SIG-M5 treated with dmso at 0.1 percent for 504 hours (cell line): Measurements from ENCODE around the gene IYD.
"Not testable (repeated sequence)": the region's sequence is repeated elsewhere in the genome, so short reads cannot be mapped to it uniquely, and the experiment has no call there.

Experiments
- DNase-seq: peaks from one replicate; lab custom pipeline; 2025; ENCODE audit not compliant: unreplicated experiment; lab: John Stamatoyannopoulos, UW

Gene IYD

DNA sequence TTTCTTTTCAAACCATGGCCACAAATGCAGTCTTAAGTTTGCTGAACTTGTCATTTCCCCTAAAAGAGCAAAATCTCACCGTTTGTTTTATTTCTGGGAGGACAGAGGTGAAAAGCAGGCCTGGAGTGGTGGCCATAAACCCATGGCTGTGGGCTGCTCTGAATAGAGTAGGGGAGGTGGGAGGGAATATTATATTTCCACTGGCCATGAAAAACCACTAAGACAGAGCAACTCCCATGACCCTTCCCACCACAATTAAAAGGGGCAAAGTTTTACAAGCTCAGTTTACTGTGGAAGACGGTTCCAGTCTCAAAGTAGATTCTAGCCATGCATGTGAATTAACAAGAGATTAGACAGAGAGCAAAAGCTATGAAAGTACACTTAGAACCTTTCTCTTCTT is 59.0 kb downstream of the IYD start:
- DNase-seq, result no peak

DNA sequence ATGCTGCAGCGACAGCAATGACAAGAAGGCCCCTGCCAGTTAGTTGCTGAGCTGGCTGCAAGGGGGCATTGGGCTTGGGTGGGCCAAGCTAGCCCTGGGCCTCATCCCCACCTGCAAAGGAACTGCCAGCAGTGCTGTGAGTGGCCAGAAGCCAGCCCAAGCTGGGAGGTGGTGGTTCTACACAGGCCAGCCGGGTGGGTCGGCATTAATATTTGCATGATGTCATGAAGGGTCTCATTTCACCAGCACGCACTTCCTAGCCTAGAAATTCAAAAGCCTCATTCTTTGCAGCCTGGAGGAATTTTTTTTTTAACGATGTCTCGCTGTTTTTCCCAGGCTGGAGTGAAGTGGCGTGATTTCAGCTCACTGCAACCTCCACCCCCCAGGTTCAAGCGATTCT is 62.0 kb downstream of the IYD start:
- no peak for DNase-seq

GRCh38 chr6:150435360-150435759 is 66.5 kb downstream of the IYD start:
- no peak for DNase-seq

DNA sequence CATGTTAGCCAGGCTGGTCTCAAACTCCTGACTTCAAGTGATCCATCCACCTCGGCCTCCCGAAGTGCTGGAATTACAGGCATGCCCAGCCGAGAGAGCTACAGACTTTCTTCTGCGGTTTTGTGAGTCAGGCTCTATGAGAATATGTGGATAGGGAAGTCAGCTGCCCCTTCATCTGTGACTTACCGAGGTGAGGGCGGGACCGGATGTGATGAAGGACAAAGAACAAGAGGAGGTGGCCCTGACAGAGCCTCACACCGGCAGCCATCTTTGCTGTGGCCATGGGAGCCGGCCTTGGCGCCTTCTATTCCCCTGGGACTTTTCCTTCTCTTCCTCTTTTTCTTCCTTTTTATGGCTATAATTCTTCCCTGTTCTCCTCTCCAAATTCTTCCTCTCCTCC is 67.0 kb downstream of the IYD start:
- no peak for DNase-seq

GRCh38 chr6:150439373-150439772 is 70.6 kb downstream of the IYD start:
- DNase-seq, result no peak

DNA sequence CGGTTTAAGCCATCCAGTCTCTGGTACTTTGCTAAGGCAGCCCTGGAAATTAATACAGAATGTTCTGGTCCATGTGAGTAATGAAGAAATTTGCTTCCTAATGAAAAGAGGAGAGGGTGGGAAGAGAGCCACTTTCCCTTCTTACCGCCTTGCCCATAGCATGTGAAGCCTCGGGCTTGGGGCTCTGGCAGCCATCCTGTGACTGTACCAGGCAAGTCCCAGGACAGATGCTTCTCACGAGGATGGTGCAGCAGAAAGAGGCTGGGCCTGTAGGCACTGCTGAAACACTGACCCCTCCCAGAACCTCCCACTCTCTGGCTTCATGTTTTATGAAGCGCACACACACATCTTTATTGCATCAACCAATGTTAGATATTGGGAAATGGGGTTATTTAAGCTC is 74.8 kb downstream of the IYD start:
- no peak for DNase-seq

DNA sequence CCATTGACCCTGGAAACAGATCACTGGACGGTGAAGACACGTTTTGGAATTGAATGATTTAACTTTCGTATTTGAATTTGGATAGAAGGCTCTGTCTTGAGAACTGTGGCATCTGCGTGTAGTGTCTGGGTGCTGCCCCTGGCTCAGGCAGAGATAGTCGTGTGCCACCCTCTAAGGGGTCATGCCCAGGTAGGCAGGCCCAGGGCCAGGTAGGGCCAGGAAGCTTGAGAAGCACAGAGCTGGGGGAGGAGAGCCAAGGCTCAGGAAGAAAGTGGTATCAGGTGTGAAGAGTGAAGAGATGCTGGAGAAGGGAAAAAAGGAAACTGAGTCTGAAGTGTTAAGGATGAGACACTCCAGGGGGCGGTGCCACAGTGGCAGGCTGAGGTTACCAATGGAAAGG is 75.5 kb downstream of the IYD start:
- DNase-seq, result no peak

DNA sequence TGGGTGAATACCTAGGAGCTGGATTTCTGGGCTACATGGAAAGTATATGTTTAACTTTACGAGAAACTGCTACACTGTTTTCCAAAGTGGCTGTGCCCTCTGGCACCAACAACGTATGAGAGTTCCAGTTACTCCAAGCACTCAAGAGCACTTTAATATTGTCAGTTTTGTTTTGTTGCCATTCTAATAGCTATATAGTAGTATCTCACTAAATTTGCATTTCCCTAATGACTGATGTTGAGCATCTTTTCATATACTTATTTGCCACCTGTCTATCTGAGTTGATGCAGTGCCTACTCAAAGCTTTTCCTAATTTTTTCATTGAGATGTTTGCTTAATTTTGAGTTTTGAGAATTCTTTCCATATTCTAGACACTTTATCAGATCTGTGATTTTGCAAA is 76.7 kb downstream of the IYD start:
- DNase-seq, result no peak

DNA sequence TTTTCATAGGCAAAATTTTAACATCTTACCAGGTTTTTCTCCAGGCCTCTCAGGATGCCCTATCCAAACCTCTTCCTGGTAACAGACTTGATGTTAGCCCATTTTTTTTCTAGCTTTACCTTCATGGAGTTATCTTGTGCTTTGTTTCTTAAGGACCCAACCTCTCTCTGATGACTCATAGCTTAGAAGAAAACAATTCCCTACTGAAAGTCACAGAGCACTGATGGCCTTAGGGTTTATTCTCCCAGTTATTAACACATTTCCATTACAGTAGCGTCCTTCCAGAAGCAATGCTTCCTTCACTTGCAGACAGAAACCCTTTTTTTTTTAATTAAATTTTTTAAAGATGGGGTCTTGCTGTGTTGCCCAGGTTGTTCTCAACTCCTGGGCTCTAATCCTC is 79.4 kb downstream of the IYD start:
- DNase-seq, result no peak

DNA sequence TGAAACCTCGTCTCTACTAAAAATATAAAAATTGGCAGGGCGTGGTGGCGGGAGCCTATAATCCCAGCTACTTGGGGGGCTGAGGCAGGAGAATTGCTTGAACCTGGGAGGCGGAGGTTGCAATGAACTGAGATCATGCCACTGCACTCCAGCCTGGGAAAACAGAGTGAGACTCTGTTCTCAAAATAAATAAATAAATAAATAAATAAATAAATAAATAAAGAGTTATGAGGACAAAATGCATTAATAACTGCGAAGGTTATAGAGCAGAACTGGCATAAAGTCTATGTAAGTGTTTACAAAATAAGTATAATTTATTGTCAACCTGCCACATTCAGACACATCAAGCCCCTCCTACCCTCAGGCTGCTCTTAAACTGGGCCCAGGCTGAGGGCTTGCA is 80.2 kb downstream of the IYD start:
- DNase-seq, result not testable (repeated sequence)

GRCh38 chr6:150450918-150451317 is 82.1 kb downstream of the IYD start:
- no peak for DNase-seq

- no peak for DNase-seq
These were observed 83.1 kb downstream of the IYD start for GRCh38 chr6:150451807-150452427.

GRCh38 chr6:150452428-150453243 is 83.8 kb downstream of the IYD start:
- DNase-seq, result no peak

DNA sequence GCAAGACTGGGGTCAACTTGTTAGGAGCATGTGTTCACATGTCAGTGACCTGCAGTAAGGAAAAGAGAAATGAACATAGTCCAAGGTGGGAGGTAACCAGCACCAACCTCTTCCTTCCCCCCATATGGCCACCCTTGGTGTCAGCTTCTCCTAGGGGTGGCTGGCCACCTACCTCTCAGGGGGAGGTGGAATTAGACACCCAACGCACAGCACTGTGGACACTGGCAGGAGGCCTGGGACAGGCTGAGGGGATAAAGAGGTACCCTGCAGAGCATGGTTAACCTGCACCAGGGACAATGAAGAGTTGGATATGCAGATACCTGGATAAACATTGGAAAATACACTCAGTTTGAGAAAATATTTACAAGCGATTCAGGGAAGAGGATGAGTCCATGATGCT is 84.5 kb downstream of the IYD start:
- no peak for DNase-seq
